Right lobe of liver (tissue), 4 donors: ENCODE results near the gene NUDC.

Experiments used
- POLR2A ChIP-seq: fragments of 450-650 bp; IDR thresholded peaks from one replicate; pipeline ENCODE4 v1.6.1; 2017; ENCODE audit warnings: antibody characterized with exemption, mild to moderate bottlenecking
- TF ChIP-seq, protein P1 (sequence below), 4 donors: fragments of 200-600 bp in 3 of 4; fragments of 450-650 bp in 1 of 4; IDR thresholded peaks; one replicate each; pipeline versions ENCODE4 v1.5.1 to v1.8.0; 2016 to 2022; ENCODE audit warnings: antibody characterized with exemption in 4 of 4, mild to moderate bottlenecking in 2 of 4
- donor health status: DM: no; HTN: no; CAD: no.
- donor health status: DM: no; HTN: no; CAD: no.
- donor health status: DM: no; HTN: yes; CAD: no.

- TF ChIP-seq, protein P1, sequence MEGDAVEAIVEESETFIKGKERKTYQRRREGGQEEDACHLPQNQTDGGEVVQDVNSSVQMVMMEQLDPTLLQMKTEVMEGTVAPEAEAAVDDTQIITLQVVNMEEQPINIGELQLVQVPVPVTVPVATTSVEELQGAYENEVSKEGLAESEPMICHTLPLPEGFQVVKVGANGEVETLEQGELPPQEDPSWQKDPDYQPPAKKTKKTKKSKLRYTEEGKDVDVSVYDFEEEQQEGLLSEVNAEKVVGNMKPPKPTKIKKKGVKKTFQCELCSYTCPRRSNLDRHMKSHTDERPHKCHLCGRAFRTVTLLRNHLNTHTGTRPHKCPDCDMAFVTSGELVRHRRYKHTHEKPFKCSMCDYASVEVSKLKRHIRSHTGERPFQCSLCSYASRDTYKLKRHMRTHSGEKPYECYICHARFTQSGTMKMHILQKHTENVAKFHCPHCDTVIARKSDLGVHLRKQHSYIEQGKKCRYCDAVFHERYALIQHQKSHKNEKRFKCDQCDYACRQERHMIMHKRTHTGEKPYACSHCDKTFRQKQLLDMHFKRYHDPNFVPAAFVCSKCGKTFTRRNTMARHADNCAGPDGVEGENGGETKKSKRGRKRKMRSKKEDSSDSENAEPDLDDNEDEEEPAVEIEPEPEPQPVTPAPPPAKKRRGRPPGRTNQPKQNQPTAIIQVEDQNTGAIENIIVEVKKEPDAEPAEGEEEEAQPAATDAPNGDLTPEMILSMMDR (IDR thresholded peaks at IDR 0.05) = no peak
- no peak for TF ChIP-seq POLR2A
Observed at GRCh38 chr1:26900815-26901511, 20.6 kb upstream of the NUDC start.
